HG03139 (cell line): ENCODE measurements around the gene SNX32.
A peak's percentile ranks its signal among the peaks of the same experiment; 100 is the strongest.

ENCODE experiments used
- ATAC-seq: cut with Tn5 transposase; IDR thresholded peaks from one replicate; pipeline ENCODE4 v1.9.1; 2021; ENCODE audit not compliant: unreplicated experiment

The SNX32 gene

DNA sequence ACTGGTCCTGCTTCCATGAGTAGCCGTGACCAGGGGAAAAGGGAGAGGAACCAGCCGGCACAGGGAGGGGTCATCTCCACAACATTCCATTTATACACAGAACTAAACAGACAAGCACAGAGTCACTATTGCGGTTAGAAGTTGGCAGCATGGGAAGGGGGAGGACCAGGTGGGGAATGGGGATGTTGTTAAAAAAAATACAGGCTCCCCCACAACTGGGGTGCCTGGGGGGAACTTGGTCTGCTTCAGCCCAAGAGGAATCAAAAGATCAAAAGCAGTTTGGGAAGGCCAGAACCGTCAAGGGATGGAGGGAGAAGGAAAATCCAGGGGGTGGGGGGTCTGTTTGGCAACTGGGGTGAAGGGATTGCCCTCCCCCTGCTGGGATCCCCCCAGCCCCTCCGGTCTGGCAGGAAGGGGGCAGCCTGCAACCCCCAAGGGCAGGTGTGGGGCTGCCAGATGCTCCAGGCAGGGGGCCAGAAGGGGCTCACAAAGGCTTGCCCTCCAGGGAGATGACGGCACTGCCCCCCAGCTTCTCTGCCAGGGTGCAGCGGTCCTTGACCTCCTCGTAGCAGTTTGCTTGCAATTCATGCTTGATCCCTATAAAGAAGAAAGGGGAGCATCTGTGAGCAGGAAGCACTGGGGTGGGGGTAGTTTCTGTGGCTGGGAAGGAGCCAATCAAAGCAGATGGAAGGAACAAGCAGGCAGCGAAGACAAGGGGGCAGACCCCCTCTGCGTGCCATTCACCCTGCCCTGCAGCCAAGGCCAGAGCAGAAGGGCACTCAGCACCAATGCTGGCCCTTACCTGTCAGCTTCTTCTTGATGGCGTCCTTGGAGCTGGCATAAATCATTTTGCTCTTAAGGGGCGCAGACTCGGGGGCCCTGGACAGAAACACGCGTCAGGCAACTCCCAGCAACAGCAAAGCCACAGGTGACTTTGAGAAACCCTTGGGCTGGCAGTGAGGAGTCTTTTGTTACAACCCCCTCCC is 21.4 kb downstream of the SNX32 start:
- no peak for ATAC-seq

GRCh38 chr11:65855927-65856363 is 22.2 kb downstream of the SNX32 start:
- ATAC-seq: no peak

DNA sequence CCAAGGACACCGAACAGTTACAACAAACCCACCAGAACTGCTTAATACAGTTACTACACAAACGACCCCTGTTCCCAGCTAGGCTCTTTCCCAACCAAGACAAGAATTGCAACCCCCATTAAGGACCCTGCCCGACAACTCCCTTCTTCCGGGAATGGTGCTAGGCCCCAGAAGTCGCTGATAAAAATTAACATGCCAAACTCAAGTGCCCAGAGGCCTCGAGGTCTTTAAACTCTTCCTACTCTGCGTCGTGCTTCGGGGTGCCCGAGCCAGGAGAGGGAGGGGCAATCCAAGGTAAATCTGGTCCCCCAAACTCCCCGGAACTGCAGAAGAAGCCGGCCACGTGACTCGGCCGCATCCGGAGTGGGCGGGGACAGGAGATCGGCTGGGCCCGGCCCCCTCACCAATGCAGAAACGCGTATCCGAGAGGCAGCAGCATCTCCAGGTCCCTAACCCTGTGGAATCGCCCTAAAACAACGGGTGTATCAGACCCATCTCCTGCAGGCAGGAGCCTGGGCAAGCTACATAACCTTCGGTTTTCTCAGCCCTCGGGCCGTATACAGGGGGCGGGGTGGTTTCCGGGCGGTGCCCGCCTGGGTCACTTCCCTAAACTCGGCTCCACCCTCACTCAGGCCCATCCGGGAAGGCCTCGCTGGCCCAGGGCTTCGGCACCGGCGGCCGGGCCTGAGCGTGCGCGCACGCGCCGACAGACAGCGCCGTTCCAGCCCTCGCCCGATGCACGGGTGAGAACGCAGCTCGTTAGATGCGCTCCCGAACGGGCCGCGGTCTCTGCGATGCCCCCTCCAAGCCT is 23.1 kb downstream of the SNX32 start:
- no peak for ATAC-seq

DNA sequence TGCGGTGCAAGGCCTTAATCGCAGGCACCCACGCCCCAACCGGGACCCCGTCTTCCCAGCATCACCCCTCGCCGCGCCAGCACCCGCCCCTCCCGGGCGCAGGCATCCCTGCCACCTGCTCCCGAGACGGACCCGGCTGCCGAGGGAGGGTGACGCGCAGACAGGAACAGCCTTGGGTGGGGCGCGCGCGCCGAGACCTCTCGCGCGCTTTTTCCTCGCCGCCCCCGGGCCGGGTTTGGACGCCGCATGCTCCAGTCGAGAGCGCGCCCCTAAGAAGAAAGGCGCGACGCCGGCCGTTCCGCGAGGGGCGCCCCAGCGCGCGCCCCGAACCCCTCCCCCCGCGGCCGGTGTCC is 23.7 kb downstream of the SNX32 start:
- no peak for ATAC-seq

GRCh38 chr11:65857853-65858680 is 24.3 kb downstream of the SNX32 start, which contains the start of gene CFL1:
CFL1 (minus strand) TSS chr11:65858180; CDS start chr11:65858099, 81 bp downstream.
- ATAC-seq: peak; percentile 41

GRCh38 chr11:65858681-65859087 is 24.9 kb downstream of the SNX32 start:
- no peak for ATAC-seq

- peak; percentile 40 for ATAC-seq
Measured at GRCh38 chr11:65859095-65859811, 25.5 kb downstream of the SNX32 start.

DNA sequence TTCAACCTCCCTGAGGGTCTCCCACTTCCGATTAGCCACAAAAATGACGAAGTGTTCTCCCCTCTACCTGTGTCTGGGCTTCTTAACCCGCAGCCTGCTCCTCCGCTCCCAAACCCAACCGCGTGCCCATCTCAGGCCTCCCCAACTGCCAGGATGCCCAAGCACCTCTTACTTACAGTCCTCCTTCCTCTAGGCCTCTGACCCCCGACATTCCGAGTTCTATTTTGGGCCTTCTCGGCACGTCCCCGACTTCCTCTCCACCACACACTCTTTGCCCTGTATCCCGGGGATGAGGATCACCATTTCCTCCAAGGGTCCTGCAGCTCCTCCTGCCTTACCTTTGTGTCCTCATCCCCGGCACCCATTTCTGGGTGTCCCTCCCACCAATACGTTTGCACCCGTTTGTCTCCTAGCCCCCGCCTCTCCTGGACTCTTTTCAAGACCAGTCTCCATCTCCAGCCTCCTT is 26.1 kb downstream of the SNX32 start:
- no peak for ATAC-seq

- no peak for ATAC-seq
Measured at GRCh38 chr11:65860278-65861164, 26.8 kb downstream of the SNX32 start, which contains the start of gene MUS81. MUS81 (plus strand) TSS chr11:65860433; CDS start chr11:65860754, 321 bp downstream.

GRCh38 chr11:65861165-65861505 is 27.4 kb downstream of the SNX32 start:
- ATAC-seq: no peak

- no peak for ATAC-seq
Measured at GRCh38 chr11:65861533-65862183, 27.9 kb downstream of the SNX32 start.

- ATAC-seq: no peak
Measured at GRCh38 chr11:65862191-65862735, 28.5 kb downstream of the SNX32 start.

- ATAC-seq: no peak
Measured at GRCh38 chr11:65862941-65863888, 29.5 kb downstream of the SNX32 start.

GRCh38 chr11:65863889-65864705 is 30.3 kb downstream of the SNX32 start:
- ATAC-seq: no peak

- ATAC-seq: no peak
Measured at GRCh38 chr11:65864706-65865471, 31.1 kb downstream of the SNX32 start.
